GM23248 (cell line): ENCODE results near the gene MESD. TPM values are rescaled to one million over a fixed set of nuclear protein-coding genes. Genes with fewer than 3 reads are reported as not detected.

Experiments
- DNase-seq: peaks from one replicate; pipeline ENCODE4 v3.0.0-alpha.2; 2015
- H2AFZ ChIP-seq: fragments of 200-600 bp; sonication (generic); 2 replicates; pipeline ENCODE4 v1.6.1; 2016; ENCODE audit warnings: antibody characterized with exemption
- H3F3A ChIP-seq: fragments of 200-600 bp; sonication (generic); 2 replicates; pipeline ENCODE4 v1.6.1; 2016; ENCODE audit warnings: mild to moderate bottlenecking, antibody characterized with exemption, mixed run types; ENCODE audit not compliant: insufficient read depth
- H3K27ac ChIP-seq: fragments of 200-600 bp; sonication (generic); 2 replicates; pipeline ENCODE4 v1.5.1; 2016; ENCODE audit warnings: mild to moderate bottlenecking
- H3K27me3 ChIP-seq: fragments of 200-600 bp; sonication (generic); replicated peaks from 2 replicates; pipeline ENCODE4 v1.6.1; 2016; ENCODE audit warnings: mild to moderate bottlenecking; ENCODE audit not compliant: insufficient read depth
- H3K36me3 ChIP-seq: fragments of 200-600 bp; sonication (generic); 2 replicates; pipeline ENCODE4 v1.6.1; 2016; ENCODE audit warnings: low read depth, mild to moderate bottlenecking
- H3K4me1 ChIP-seq: fragments of 200-600 bp; sonication (generic); 2 replicates; pipeline ENCODE4 v1.6.1; 2016; ENCODE audit warnings: mild to moderate bottlenecking; ENCODE audit not compliant: insufficient read depth
- H3K4me2 ChIP-seq: fragments of 200-600 bp; sonication (generic); one replicate; pipeline ENCODE4 v1.6.1; 2016; ENCODE audit warnings: mild to moderate bottlenecking; ENCODE audit not compliant: unreplicated experiment
- H3K4me3 ChIP-seq: fragments of 200-600 bp; sonication (generic); 2 replicates; pipeline ENCODE4 v1.5.1; 2016; ENCODE audit warnings: mild to moderate bottlenecking
- H3K79me2 ChIP-seq: fragments of 200-600 bp; sonication (generic); 2 replicates; pipeline ENCODE4 v1.6.1; 2016; ENCODE audit warnings: mild to moderate bottlenecking; ENCODE audit not compliant: insufficient read depth
- H3K9ac ChIP-seq: fragments of 200-600 bp; sonication (generic); 2 replicates; pipeline ENCODE4 v1.6.1; 2016; ENCODE audit warnings: mild to moderate bottlenecking
- H3K9me2 ChIP-seq: fragments of 200-600 bp; sonication (generic); 2 replicates; pipeline ENCODE4 v1.6.1; 2016; ENCODE audit warnings: mixed run types, mild to moderate bottlenecking, moderate library complexity; ENCODE audit not compliant: insufficient read depth
- H3K9me3 ChIP-seq: fragments of 200-600 bp; sonication (generic); one replicate; pipeline ENCODE4 v1.6.1; 2017; ENCODE audit warnings: low read depth
- H4K20me1 ChIP-seq: fragments of 200-600 bp; sonication (generic); 2 replicates; pipeline ENCODE4 v1.6.0; 2016; ENCODE audit not compliant: insufficient read depth
- EZH2 ChIP-seq: fragments of 200-600 bp; sonication (generic); IDR thresholded peaks from 2 replicates; pipeline ENCODE4 v1.6.1; 2018; ENCODE audit warnings: antibody characterized with exemption, mild to moderate bottlenecking; ENCODE audit not compliant: insufficient read depth, poor library complexity, severe bottlenecking
- EZH2phosphoT487 ChIP-seq: fragments of 200-600 bp; sonication (generic); IDR thresholded peaks from 2 replicates; pipeline ENCODE4 v1.6.1; 2018; ENCODE audit warnings: antibody characterized with exemption, moderate library complexity, mild to moderate bottlenecking, low read depth; ENCODE audit not compliant: insufficient read depth
- WGBS, 2 experiments: methylation state at CpG; one replicate each; pipeline ENCODE4 v1.1.6; 2015 to 2017; ENCODE audit warnings: low lambda C conversion rate in 2 of 2, low coverage in 1 of 2; ENCODE audit errors: missing lambda C conversion rate in 2 of 2; 5-methylcytosine and 5-hydroxymethylcytosine counted together
- in situ Hi-C: fragments of 300-500 bp; cut with MboI; formaldehyde crosslinking; loops from 2 replicates; pipeline ENCODE4 v1.15.0; 2020
- polyA plus RNA-seq: library from polyadenylated mRNA; unstranded; fragments of >200 nt; fragmentation: Nextera tagmentation; extraction: Ambion mirVana; gene quantifications from 2 replicates; pipeline ENCODE4 v1.2.1, GENCODE V29; 2016
- total RNA-seq: library from RNA; depleted of rRNA; stranded (reverse); fragments of >200 nt; shearing (Covaris generic); gene quantifications from 2 replicates; pipeline ENCODE4 v1.2.3, GENCODE V29; 2014

The MESD gene
- total and polyA plus RNA-seq, 2 experiments from 2014 or later = 23.0 to 35.5 TPM

DNA sequence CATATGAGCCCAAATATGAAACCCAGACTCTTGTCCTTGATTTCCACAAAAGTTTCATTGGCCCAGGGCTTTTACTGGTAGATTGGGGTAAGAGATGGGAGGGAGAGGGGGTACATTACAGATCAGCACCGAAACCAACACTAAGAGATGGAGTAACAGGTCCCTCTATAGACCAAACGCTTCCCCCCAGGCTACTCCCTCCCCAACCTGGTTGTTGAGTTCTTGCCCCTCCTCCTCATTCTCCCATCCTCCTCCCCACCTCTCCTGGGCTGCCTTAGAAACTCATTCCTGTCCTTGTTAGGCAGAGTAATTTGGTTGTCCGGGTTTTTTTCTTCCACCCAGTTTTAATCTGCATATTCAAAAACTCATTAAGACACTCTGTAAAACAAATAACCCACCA is 74.1 kb downstream of the MESD start:
- TF ChIP-seq EZH2 = no peak
- TF ChIP-seq EZH2phosphoT487 = no peak
- Histone ChIP-seq H4K20me1 (no peaks in the 10 kb centered on the region), H3K79me2 (no peaks in the 10 kb centered on the region), H3K9me2 (no peaks in the 10 kb centered on the region), H3K4me1 (no peaks in the 10 kb centered on the region), H3K4me2 (no peak overlapping the region), H3K27ac (no peak overlapping the region), H3K36me3 (peaks cover 19% of the 10 kb centered on the region), H3K9ac (no peak overlapping the region), H3K9me3 (no peaks in the 10 kb centered on the region), H3F3A (peaks cover 91% of the 10 kb centered on the region), H3K27me3 (no peaks in the 10 kb centered on the region), H2AFZ (no peak overlapping the region), H3K4me3 (no peak overlapping the region)
- WGBS, 2 experiments = 66 to 68% methylated on average over 3 of the region's 3 CpGs
- no peak for DNase-seq
- in situ Hi-C loops = no loop called here

GRCh38 chr15:80913541-80913940 is 76.1 kb downstream of the MESD start:
- H3K27ac ChIP-seq = no peak overlapping the region; the same call in 1 of the 2 replicates
- no peaks in the 10 kb centered on the region for H3K27me3 ChIP-seq
- H3K9ac ChIP-seq = no peak overlapping the region
- TF ChIP-seq EZH2phosphoT487 = no peak
- TF ChIP-seq EZH2 = no peak
- DNase-seq = no peak
- H3K9me2 ChIP-seq = no peaks in the 10 kb centered on the region
- in situ Hi-C loops = no loop called here
- H3K4me3 ChIP-seq = no peak overlapping the region
- H3K36me3 ChIP-seq = peaks cover 32% of the 10 kb centered on the region
- H3K4me2 ChIP-seq = no peak overlapping the region
- WGBS, 2 experiments = 85 to 95% methylated on average over 5 of the region's 5 CpGs
- H3K4me1 ChIP-seq = no peaks in the 10 kb centered on the region
- no peaks in the 10 kb centered on the region for H4K20me1 ChIP-seq
- no peaks in the 10 kb centered on the region for H3K79me2 ChIP-seq
- H2AFZ ChIP-seq = no peak overlapping the region
- H3K9me3 ChIP-seq = no peaks in the 10 kb centered on the region
- peaks cover 91% of the 10 kb centered on the region for H3F3A ChIP-seq

DNA sequence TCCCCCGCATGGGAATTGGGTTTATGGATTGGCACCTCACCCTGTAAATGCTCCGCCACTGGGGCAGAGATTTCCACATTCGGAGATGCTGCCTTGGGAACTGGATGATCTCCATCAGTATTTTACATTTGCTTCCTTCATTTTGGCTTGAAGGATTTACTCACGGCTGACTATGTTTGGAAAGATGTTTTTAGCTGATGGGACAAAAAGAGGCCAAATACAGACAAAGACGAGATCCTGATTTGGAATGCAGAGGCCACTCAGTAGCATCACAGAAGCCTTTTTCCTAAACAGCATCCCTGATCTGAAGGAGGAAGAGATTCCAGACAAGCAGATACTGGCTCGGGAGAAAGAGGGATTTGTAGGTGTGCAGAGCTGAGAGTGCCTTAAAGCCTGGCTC is 76.9 kb downstream of the MESD start:
- H3K27me3 ChIP-seq = no peaks in the 10 kb centered on the region
- no peak overlapping the region for H3K4me3 ChIP-seq
- WGBS, 2 experiments = 88 to 92% methylated on average over 6 of the region's 6 CpGs
- no peaks in the 10 kb centered on the region for H3K4me1 ChIP-seq
- H2AFZ ChIP-seq = no peak overlapping the region
- in situ Hi-C loops = no loop called here
- no peak for TF ChIP-seq EZH2phosphoT487
- no peak for TF ChIP-seq EZH2
- no peaks in the 10 kb centered on the region for H3K9me2 ChIP-seq
- peaks cover 90% of the 10 kb centered on the region for H3F3A ChIP-seq
- H3K4me2 ChIP-seq = no peak overlapping the region
- H3K9ac ChIP-seq = no peak overlapping the region
- no peaks in the 10 kb centered on the region for H3K9me3 ChIP-seq
- no peak overlapping the region for H3K27ac ChIP-seq
- H3K36me3 ChIP-seq = peaks cover 38% of the 10 kb centered on the region
- H4K20me1 ChIP-seq = no peaks in the 10 kb centered on the region
- H3K79me2 ChIP-seq = no peaks in the 10 kb centered on the region
- no peak for DNase-seq

- 100% methylated on average over 1 of the region's 1 CpG for WGBS, 2 experiments
- no peaks in the 10 kb centered on the region for H3K9me2 ChIP-seq
- H4K20me1 ChIP-seq = no peaks in the 10 kb centered on the region
- no peaks in the 10 kb centered on the region for H3K27me3 ChIP-seq
- H3K4me2 ChIP-seq = no peak overlapping the region
- H3F3A ChIP-seq = peaks cover 90% of the 10 kb centered on the region
- no peaks in the 10 kb centered on the region for H3K79me2 ChIP-seq
- no peaks in the 10 kb centered on the region for H3K4me1 ChIP-seq
- no peak overlapping the region for H3K4me3 ChIP-seq
- no peak for DNase-seq
- H3K9me3 ChIP-seq = no peaks in the 10 kb centered on the region
- H3K36me3 ChIP-seq = peaks cover 46% of the 10 kb centered on the region
- no peak overlapping the region for H2AFZ ChIP-seq
- no peak for TF ChIP-seq EZH2phosphoT487
- TF ChIP-seq EZH2 = no peak
- no peak overlapping the region for H3K27ac ChIP-seq
- in situ Hi-C loops = no loop called here
- no peak overlapping the region for H3K9ac ChIP-seq
These were observed 77.8 kb downstream of the MESD start for GRCh38 chr15:80911821-80912220.

- peak; percentile 46 for DNase-seq
- Histone ChIP-seq H3K36me3 (peaks cover 61% of the 10 kb centered on the region), H3K4me2 (no peak overlapping the region)
These were observed 83.4 kb downstream of the MESD start for GRCh38 chr15:80906159-80906766.

More at GRCh38 chr15:80906159-80906766, 83.4 kb downstream of the MESD start:
- Histone ChIP-seq H3K9me2 (no peaks in the 10 kb centered on the region), H3K4me3 (no peak overlapping the region), H3K79me2 (no peaks in the 10 kb centered on the region), H3F3A (peaks cover 96% of the 10 kb centered on the region), H2AFZ (no peak overlapping the region), H3K27me3 (no peaks in the 10 kb centered on the region), H4K20me1 (no peaks in the 10 kb centered on the region), H3K4me1 (no peaks in the 10 kb centered on the region), H3K27ac (no peak overlapping the region), H3K9ac (no peak overlapping the region), H3K9me3 (no peaks in the 10 kb centered on the region)
- WGBS, 2 experiments = 86 to 87% methylated on average over 11 of the region's 11 CpGs
- in situ Hi-C loops = no loop called here
- TF ChIP-seq EZH2phosphoT487 (no peak), EZH2 (no peak)
